ENCODE measurements around the gene VAMP8. TPM values are rescaled to one million over a fixed set of nuclear protein-coding genes. Genes with fewer than 3 reads are reported as not detected.
"Not testable (repeated sequence)": the region's sequence is repeated elsewhere in the genome, so short reads cannot be mapped to it uniquely, and the experiment has no call there.

The VAMP8 gene
- total RNA-seq, 2 donors from 2014 or later = 185 to 222 TPM

- no peak for TF ChIP-seq CTCF (IDR thresholded peaks at IDR 0.05)
- H3K9me3 ChIP-seq = no peaks in the 10 kb centered on the region
- H3K4me1 ChIP-seq = peaks cover 8% of the 10 kb centered on the region
Observed at GRCh38 chr2:85539361-85540132, 37.8 kb upstream of the VAMP8 start.

GRCh38 chr2:85540133-85540648 lies 37.2 kb upstream of the VAMP8 start:
- Histone ChIP-seq H3K4me1 (peaks cover 8% of the 10 kb centered on the region), H3K27me3 (no peaks in the 10 kb centered on the region), H3K4me3 (peak overlapping the region; percentile 69), H3K9ac (ENCODE audit: low read depth in 2 of 2, low read length in 2 of 2) (peak overlapping the region; percentile 90 to 99), H3K36me3 (peaks cover 23% of the 10 kb centered on the region), H3K27ac (peak overlapping the region; percentile 96), H3K9me3 (no peaks in the 10 kb centered on the region)
- intact Hi-C loops (cut with DNase I) = no loop called here
- DNase-seq = no peak
- TF ChIP-seq CTCF (IDR thresholded peaks at IDR 0.05) = no peak

More at GRCh38 chr2:85539361-85540132, 37.8 kb upstream of the VAMP8 start:
- H3K9ac ChIP-seq (ENCODE audit: low read depth in 2 of 2, low read length in 2 of 2) = peak overlapping the region; percentile 90 to 99
- peak overlapping the region; percentile 96 for H3K27ac ChIP-seq
- H3K36me3 ChIP-seq = peaks cover 19% of the 10 kb centered on the region
- intact Hi-C loops (cut with DNase I) = no loop called here
- no peaks in the 10 kb centered on the region for H3K27me3 ChIP-seq
- DNase-seq = peak; percentile 80
- H3K4me3 ChIP-seq = peak overlapping the region; percentile 69

- intact Hi-C loops (cut with DNase I) = no loop called here
- Histone ChIP-seq H3K4me1 (peaks cover 8% of the 10 kb centered on the region), H3K9me3 (no peaks in the 10 kb centered on the region), H3K9ac (ENCODE audit: low read depth in 2 of 2, low read length in 2 of 2) (peak overlapping the region in 1 of 2 donors; percentile 99), H3K4me3 (peak overlapping the region; percentile 69), H3K36me3 (peaks cover 33% of the 10 kb centered on the region), H3K27me3 (no peaks in the 10 kb centered on the region), H3K27ac (peak overlapping the region; percentile 96)
- TF ChIP-seq CTCF (IDR thresholded peaks at IDR 0.05) = no peak
- DNase-seq = no peak
Observed at GRCh38 chr2:85541262-85541661, 36.1 kb upstream of the VAMP8 start.

- H3K9ac ChIP-seq (ENCODE audit: low read depth in 2 of 2, low read length in 2 of 2) = no peak overlapping the region
- no peaks in the 10 kb centered on the region for H3K27me3 ChIP-seq
- H3K4me3 ChIP-seq = peak overlapping the region; percentile 69
- TF ChIP-seq CTCF (IDR thresholded peaks at IDR 0.05) = no peak
- H3K4me1 ChIP-seq = peaks cover 8% of the 10 kb centered on the region
- peaks cover 33% of the 10 kb centered on the region for H3K36me3 ChIP-seq
- peak overlapping the region; percentile 96 for H3K27ac ChIP-seq
- peak; percentile 45 for DNase-seq
- H3K9me3 ChIP-seq = no peaks in the 10 kb centered on the region
- intact Hi-C loops (cut with DNase I) = no loop called here
Observed at GRCh38 chr2:85541753-85542457, 35.5 kb upstream of the VAMP8 start.

GRCh38 chr2:85542777-85543176 lies 34.6 kb upstream of the VAMP8 start:
- no peak for TF ChIP-seq CTCF (IDR thresholded peaks at IDR 0.05)
- H3K4me3 ChIP-seq = no peak overlapping the region
- H3K27ac ChIP-seq = no peak overlapping the region
- no peaks in the 10 kb centered on the region for H3K9me3 ChIP-seq
- intact Hi-C loops (cut with DNase I) = no loop called here
- peaks cover 3% of the 10 kb centered on the region for H3K4me1 ChIP-seq
- H3K36me3 ChIP-seq = peaks cover 33% of the 10 kb centered on the region
- no peaks in the 10 kb centered on the region for H3K27me3 ChIP-seq
- no peak for DNase-seq
- H3K9ac ChIP-seq (ENCODE audit: low read depth in 2 of 2, low read length in 2 of 2) = no peak overlapping the region

GRCh38 chr2:85544254-85544691 lies 33.1 kb upstream of the VAMP8 start:
- DNase-seq; H3K27me3 ChIP-seq; H3K9me3 ChIP-seq; H3K4me3 ChIP-seq; H3K4me1 ChIP-seq; H3K9ac ChIP-seq (ENCODE audit: low read depth in 2 of 2, low read length in 2 of 2); intact Hi-C loops (cut with DNase I): not testable (repeated sequence)
- H3K27ac ChIP-seq = peak overlapping the region; percentile 15
- peaks cover 33% of the 10 kb centered on the region for H3K36me3 ChIP-seq

GRCh38 chr2:85544915-85545779 lies 32.2 kb upstream of the VAMP8 start:
- H3K4me1 ChIP-seq; intact Hi-C loops (cut with DNase I); H3K4me3 ChIP-seq; H3K9me3 ChIP-seq; H3K27me3 ChIP-seq; DNase-seq; H3K9ac ChIP-seq (ENCODE audit: low read depth in 2 of 2, low read length in 2 of 2): not testable (repeated sequence)
- peak overlapping the region; percentile 15 for H3K27ac ChIP-seq
- H3K36me3 ChIP-seq = peaks cover 33% of the 10 kb centered on the region
